GM11168 (cell line): ENCODE results near the gene SPECC1.

Experiments used
- in situ Hi-C: fragments of 300-500 bp; cut with MboI; formaldehyde crosslinking; loops from one replicate; pipeline ENCODE4 v1.12.0; 2022; ENCODE audit warnings: low sequenced_read_pairs; ENCODE audit not compliant: unreplicated experiment

Gene SPECC1

DNA sequence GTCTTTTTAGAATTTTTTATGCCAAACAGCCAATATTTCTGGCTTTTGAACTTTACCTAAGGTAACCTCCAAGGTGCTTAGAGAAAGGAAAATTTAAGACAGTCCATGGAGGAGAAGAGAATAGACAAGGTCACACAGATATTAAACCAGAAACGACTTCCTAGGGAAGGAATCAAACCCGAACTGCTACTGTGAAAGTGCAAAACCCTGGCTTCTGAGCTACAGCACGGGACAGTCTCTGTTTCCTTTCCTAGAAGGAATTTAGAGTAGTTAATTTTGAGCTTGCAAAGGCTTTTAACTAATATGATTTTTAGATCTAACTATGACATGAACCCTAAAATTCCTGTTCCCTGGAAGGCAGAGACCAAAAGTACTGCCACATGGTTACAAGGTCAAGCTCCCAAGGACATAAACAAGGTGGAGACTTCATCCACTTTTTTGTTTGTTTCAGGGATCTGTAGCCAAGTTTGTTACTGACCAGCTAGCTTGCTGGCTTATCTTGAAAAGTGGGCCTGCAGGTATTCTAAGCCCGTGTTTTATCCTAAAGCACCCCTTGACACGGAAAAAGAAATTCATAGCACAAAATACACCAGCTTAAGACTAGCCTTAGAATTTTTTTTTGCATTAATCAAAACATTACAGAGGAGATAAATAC is 188.2 kb downstream of the SPECC1 start:
- in situ Hi-C loops: no loop called here

DNA sequence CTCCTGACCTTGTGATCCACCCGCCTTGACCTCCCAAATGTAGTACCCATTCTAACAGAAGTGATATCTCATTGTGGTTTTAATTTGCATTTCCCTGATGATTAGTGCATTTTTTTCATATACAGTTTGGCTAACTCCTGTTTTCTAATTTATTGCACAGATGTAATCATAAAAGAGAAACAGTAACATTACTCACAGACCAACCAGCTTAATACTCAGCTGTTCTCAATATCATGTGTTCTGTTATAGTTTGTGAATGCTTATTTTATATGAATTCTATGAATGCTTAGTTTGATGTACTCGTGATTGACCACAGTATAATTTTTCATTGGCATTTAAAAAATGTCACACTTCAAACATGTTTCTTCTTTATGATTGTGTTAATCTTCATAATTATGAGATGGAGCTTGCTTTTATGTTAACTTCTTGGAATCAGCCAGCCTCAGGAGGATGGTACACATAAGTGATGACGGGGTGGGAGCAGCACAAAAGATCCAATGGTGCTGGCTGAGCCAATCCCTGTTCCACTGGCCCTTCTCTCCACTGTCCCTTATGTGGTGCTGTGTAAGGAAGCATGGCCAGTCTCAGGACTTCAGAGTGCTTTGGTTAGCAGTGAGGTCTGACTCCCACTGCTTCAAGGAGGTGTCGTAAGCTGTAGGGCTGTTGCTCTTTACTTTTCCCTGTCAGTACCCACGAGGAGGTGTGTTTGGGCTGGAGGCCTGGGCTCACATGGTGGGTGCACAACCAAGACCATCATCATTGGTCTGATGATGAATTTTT is 191.0 kb downstream of the SPECC1 start:
- in situ Hi-C loops: no loop called here

DNA sequence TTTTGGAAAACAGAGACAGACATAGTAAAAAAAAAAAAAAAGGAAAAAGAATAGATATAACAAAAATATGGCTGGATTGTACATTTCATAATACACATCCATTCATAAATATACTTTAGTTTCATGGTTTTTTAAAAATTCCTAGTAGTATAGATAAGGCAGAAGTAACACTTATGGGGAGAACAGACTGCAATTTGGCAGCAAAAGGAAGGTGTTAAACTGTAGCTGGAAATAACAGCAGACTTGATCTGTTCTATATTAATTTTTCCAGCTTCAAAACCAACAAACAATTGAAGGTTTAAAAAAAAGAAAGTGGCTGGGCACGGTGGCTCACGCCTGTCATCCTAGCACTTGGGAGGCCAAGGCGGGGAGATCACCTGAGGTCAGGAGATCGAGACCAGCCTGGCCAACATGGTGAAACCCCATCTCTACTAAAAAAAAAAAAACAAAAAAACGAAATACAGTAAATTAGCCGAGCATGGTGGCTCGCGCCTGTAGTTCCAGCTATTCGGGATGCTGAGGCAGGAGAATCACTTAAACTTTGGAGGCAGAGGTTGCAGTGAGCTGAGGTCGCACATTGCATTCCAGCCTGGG is 191.8 kb downstream of the SPECC1 start:
- in situ Hi-C loops: no loop called here

DNA sequence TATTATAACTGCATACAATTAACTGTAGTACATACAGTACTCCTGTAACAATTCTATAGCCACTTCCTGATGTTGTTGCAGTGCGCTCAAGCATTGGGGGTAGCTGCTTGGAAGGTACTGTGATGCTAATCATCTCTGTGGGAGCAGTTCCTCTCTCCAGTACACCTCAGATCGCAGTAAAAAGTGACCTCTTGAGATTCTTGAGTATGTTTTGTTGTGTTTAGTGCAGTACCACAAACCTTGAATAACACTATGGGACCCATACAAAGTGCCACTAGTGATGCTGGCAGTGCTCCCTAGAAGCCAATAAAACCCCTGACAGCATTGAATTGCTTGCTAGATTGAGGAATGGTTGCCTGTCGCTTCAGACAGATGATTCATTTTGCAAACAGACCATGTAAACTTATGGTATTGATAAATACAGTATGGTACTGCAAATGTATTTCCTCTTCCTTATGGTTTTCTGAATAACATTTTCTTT is 193.0 kb downstream of the SPECC1 start:
- in situ Hi-C loops: no loop called here

DNA sequence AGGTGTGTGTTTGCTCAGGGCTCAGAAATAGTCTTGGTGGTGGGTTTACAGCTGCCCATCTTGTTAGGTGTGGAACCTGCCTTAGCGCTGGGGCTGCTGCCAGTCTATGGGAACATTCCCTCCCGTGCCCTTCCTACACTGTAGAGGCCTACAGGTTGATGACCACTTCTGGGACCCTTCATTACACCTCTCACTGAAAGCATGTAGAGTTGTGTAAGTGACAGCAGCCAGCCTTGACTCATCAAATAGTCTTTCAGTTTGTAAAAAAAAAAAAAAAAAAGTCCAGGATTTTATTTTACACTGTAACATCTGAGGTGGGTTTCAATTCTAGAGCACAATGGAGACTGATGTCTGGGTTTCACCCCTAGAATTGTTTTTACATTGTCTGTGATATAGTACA is 193.9 kb downstream of the SPECC1 start:
- in situ Hi-C loops: no loop called here

DNA sequence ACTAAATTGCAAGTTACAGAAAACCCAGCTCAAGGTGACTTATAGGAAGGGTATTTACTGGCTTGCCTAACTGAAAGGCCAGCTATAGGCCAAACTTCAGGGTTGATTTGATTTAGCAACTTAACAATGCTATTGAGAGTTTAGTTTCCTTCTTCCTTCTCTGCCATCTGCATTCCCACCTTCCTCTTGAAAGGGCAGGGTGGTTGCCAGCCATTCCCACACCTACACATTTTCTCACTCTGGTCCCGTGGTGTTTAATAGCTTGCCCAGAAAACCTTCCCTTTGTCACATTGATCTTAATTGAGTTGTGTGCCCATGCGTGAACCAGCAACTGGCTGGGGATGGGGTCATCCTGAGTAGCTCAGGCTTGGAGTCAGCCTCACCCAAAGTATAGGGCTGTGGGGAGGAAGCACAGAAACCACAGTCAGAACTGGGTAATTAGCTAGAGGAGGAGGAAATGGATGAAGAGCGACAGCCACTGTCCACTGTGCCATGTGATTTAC is 194.7 kb downstream of the SPECC1 start:
- in situ Hi-C loops: no loop called here

DNA sequence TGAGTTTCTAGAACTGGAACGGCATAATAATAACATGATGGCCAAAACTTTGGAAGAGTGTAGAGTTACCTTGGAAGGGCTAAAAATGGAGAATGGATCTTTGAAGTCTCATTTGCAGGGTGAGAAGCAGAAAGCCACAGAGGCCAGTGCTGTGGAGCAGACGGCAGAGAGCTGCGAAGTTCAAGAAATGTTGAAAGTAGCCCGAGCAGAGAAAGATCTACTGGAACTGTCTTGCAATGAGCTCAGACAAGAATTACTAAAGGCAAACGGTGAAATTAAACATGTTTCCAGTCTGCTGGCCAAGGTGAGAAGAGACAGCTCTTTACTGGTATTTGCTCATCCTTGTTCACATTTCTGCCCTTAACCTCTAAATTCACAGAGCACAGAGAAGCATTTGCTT is 196.4 kb downstream of the SPECC1 start:
- in situ Hi-C loops: no loop called here

DNA sequence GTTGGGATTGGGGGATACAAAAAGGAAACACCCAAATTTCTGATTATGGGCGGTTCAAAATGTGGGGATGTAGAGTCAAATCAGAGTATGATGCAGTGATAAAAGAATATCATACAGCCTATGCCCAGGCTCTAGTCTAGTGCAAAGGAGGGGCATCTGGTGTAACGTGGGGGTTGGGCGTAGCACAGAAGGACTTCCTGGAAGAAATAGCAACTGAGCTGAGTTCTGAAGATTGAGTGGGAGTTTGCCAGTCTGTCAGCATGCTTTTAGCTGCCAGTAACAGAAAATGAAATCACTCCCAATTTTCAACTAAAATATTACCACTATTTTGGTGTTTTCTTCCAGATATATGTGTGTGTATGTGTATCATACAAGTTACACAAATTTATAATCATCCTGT is 196.9 kb downstream of the SPECC1 start:
- in situ Hi-C loops: no loop called here

DNA sequence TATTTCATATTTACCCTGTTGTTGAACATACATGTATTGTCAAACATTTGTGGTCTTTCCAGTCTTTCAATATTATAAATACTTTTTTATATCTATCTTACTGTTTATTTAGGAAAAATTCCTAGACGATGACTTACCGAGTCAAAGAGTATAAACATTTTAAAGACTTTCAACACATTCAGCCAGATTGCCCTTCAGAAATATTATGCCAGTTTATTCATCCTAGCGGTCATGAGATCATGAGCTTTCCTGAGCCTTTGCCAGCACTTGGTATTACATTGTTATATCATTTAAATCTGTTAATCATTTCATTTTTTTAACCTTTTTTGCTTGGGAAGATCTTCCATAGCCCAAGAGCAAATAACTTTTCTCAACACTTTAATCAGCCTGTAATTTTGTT is 197.4 kb downstream of the SPECC1 start:
- in situ Hi-C loops: no loop called here

DNA sequence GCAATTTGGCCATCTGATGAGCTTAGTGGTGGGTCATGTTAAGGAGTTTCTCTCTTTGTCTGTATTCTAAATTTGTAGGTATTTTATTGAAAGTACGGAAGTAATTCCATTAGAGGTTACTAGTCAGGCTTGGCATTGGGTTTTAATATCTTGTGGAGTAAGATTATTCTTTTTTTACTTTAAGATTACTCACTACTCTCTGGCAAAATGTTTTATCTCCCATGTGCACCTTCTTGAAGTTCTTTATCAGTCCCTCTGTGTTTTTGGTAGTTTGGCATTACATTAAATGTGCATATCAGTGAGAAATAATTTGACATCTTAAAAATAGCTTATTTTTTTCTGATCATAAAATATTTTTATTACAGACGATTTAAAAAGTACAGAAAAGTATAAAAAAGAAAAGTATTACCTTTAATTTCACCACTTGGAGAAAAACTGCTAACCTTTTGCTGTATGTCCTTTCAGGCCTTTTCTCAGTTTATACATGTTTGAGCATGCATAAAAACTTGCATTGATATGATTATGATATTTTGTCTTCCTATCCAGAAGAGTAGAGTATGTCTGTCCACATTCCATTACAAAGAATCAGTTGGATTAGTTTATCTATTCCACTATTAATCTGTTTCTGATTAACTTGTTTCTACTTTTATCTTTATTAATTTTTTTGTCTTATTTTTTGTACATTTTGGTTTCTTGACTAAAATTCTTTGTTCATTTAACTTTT is 198.3 kb downstream of the SPECC1 start:
- in situ Hi-C loops: no loop called here

DNA sequence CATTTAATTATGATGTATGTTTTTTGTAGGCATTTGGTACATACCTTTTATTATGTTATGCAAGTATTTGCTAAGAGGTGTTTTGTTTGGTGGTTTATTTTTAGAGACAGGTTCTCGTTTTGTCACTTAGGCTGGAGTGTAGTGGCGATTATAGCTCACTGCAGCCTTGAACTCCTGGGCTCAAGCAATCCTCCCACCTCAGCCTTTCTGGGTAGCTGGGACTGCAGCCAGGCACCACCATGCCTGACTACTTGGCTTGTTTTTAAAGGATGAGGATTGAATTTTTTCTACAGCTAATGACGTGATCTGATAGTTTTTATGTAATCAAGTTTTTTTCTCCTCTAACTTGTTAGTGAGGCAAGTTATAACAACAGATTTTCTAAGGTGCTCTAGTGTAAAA is 199.6 kb downstream of the SPECC1 start:
- in situ Hi-C loops: no loop called here

DNA sequence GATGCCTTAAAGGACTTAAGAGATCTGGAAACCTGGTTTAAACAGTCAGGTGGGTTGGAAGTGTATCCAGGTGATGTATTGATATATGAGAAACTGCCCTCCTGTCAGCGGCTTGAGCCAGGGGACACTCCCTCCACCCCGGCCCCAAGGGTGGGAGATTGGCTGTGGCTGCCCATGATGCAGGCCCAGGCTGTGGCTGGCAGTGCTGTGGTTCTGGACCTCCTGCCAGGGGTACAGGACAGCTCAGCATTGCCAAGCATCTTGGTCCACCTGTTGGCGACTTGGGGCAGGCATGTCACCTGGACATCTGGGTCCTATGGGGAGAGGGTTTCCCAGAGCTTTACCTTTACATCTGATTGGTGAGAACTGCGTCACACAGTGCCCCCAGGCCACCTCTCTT is 201.0 kb downstream of the SPECC1 start:
- in situ Hi-C loops: no loop called here

DNA sequence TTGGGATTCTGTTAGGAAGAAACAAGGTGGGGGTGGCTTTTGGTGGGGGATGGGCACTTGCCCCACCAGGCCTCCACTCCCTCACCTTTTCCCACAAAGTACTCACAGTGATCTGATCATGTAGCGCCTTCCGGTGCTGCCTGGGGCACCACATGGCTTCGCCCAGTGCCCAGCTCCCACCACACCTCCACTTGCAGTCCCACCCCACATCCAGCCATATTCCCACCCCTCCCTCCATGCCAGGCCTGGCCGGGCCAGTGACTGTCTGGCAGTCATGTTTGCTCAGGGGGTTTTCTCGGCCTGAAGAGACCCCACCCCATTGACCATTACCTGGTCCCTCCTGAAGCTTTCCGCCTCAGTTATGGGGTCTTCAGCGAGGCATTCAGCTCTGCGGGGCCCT is 201.5 kb downstream of the SPECC1 start:
- in situ Hi-C loops: no loop called here

DNA sequence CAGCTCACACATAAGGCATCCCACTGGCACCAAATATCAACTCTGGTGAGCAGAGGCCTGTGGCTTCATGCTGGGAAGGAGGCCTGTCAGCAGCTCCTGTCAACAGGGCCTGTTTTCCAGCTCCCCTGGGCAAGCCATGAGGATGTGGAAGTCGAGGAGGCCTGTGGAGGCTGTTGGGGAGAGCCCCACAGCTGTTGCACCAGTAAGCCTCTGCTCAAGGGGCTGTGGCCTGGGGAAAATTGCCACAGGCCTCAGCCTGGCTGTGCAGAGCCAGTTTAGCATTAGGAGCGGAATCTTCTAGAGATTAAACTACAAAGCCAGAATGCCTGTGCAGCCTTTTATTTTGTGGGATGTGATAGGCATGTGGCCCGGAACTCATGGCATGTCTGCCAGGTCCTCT is 202.1 kb downstream of the SPECC1 start:
- in situ Hi-C loops: no loop called here

DNA sequence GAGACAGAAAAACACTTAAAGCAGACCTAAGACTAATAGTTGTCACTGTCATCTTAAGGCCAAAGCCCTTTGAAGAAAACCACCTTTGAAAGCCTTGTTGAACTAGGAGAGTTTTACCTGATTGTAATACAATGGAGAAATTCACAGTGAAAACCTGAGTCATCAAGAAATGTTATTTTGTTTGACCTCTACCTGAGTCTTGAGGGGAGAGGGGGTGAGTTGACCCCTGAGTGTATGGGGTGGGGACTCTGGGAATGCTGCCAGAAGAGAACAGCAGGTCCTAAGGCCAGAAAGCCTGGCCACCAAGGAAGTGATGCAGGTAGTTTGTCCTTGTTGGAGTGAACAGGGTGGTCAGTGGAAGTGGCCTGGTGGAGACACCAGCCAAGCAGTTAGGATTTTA is 204.3 kb downstream of the SPECC1 start:
- in situ Hi-C loops: no loop called here

DNA sequence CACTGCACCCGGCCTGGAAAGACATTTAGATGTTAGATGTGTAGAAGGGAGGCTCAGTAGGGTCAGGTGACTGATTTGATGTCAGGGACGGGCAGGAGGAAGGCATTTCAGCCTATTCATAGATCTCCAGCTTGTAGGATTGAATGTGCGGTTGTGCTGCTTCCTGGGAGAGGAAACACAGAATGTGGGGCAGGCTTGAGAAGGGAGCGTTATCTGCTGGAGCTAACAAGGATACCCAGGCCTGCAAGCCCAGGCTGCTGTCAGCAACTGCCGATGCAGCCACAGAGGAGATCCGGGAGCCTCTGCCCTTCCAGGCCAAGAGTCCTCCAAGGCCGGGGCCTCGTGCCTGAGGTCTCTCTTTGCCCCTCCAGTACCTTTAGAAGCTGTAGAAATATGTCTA is 205.6 kb downstream of the SPECC1 start:
- in situ Hi-C loops: no loop called here

DNA sequence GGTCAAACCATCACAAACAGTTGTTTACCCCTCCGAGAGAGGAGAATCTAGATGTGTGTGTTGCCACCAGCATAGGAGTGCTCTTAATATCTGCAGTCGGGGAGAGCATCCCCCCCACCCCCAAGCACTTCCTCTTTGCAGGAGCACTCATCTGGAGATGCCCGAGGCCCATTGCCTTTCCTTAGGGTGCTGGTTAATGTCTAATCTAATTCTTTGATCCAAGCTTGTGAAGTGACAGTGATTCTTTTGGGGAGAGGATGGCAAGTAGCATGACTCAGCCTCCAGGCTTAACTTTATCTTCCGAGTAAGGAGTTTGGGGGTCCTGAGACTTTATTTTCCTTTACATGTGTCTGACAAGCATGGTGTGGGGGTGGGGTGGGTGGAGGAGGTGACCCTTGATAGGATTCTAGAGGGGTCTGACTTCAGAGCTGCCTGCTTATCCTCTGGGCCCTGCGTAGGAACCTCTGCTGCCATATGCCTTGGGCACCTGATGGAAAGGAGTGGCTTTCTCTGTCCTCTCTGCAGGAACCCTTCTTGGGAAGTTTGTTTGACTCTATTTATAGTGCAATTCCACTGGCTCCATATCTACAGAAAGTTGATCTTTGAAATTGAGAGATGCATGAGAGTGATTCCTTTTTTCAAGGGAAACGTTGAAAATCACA is 207.1 kb downstream of the SPECC1 start:
- in situ Hi-C loops: no loop called here

DNA sequence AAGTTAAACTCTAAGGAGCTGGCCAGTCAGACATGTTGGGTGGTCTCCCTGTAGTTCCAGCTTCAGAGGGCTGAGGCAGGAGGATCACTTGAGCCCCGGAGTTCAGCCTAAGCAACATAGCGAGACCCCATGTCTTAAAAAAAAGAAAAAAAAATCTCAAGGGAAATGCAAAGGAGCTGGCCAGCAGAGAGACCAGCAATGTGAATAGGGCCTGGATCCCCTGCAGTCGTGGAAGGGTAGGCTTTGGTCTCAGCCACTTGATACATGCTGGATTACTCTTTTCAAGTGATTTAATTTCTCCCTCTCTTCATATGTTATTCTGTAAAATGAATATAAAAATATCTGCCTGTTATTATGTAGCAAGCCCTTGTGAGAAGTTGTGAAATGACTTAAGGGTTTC is 207.7 kb downstream of the SPECC1 start:
- in situ Hi-C loops: no loop called here

DNA sequence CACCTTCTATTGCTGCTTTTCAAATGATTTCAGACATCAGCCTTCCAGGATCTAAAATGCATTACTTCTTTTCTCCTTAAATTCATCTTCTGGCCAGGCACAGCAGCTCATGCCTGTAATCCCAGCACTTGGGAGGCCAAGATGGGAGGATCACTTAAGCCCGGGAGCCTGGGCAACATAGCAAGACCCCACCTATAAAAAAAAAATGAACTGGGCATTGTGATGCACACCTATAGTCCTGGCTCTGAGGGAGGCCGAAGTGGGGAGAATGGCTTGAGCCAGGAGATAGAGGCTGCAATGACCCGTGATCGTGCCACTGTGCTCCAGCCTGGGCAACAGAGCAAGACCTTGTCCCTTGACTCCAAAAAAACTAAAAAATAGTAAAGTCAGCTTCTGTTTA is 208.5 kb downstream of the SPECC1 start:
- in situ Hi-C loops: no loop called here

DNA sequence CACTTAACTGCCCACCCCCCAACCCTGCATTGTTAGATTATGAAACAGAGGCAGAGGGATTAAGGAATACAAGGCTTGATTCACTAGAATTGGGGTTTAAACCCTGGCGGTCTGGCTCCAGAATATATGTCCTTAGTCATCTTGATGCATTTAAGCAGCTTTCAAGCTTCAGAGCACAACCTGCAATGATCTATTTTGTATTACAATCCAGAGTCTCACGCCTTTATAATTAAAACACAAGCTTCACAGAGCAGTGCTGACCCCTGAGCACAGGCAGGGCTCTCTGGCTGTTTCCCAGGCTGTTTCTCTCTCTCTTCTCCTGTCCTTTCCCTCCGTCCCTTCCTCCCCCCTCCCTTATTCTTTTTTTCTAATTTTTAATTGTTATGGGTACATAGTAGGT is 209.1 kb downstream of the SPECC1 start:
- in situ Hi-C loops: no loop called here
